ENCODE data around the gene ATP5MC2. TPM values are rescaled to one million over a fixed set of nuclear protein-coding genes. Genes with fewer than 3 reads are reported as not detected.
"Not testable (repeated sequence)": the region's sequence is repeated elsewhere in the genome, so short reads cannot be mapped to it uniquely, and the experiment has no call there.

The ATP5MC2 gene
- total RNA-seq, 4 donors from 2014 or later, result 181 to 334 (median 259) TPM

DNA sequence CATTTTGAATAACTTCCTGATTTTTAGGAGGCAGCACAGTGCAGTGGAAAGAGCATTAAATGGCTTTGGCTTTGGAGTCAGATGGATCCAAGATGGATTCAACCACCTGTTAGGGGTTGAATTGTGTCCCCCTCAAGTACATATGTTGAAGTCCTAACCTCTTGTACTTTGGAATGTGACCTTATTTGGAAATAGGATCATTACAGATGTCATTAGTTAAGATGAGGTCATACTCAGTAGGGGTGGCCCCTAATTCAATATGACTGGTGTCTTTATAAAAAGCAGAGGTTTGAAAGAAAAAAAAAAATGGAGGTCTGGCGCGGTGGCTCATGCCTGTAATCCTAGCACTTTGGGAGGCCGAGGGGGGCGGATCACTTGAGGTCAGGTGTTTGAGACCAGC lies 18.8 kb downstream of the ATP5MC2 start:
- WGBS, 2 donors, result 93 to 99% methylated on average over 4 of the region's 4 CpGs
- H3K9me3 ChIP-seq, result no peaks in the 10 kb centered on the region

DNA sequence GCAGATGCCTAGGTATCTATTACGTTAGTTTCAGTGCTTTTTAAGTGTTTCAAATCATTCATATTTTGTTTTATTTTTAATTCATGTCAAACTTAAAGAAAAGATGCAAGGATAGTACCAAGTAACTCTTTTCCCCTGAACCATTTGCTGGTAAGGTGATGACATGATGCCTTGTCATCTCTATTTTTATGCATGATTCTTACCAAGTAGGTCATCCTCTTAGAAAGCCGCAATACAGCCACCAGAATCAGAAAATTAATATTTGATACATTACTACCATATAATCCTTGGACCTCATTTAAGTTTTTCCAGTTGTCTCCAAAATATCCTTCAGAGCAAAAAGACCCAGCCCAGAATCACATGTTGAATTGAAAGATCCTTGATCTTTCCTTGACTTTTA lies 22.3 kb downstream of the ATP5MC2 start:
- TF ChIP-seq POLR2A (IDR thresholded peaks at IDR 0.05), result no peak
- TF ChIP-seq, protein P1, sequence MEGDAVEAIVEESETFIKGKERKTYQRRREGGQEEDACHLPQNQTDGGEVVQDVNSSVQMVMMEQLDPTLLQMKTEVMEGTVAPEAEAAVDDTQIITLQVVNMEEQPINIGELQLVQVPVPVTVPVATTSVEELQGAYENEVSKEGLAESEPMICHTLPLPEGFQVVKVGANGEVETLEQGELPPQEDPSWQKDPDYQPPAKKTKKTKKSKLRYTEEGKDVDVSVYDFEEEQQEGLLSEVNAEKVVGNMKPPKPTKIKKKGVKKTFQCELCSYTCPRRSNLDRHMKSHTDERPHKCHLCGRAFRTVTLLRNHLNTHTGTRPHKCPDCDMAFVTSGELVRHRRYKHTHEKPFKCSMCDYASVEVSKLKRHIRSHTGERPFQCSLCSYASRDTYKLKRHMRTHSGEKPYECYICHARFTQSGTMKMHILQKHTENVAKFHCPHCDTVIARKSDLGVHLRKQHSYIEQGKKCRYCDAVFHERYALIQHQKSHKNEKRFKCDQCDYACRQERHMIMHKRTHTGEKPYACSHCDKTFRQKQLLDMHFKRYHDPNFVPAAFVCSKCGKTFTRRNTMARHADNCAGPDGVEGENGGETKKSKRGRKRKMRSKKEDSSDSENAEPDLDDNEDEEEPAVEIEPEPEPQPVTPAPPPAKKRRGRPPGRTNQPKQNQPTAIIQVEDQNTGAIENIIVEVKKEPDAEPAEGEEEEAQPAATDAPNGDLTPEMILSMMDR (IDR thresholded peaks at IDR 0.05), result no peak
- H3K27ac ChIP-seq, result no peak overlapping the region
- 97 to 99% methylated on average over 2 of the region's 2 CpGs for WGBS, 2 donors
- no peak for DNase-seq
- no peaks in the 10 kb centered on the region for H3K27me3 ChIP-seq
- H3K36me3 ChIP-seq, result no peaks in the 10 kb centered on the region
- intact Hi-C loops (cut with DNase I), result no loop called here
- H3K9me3 ChIP-seq, result no peaks in the 10 kb centered on the region
- peaks cover 5 to 9% of the 10 kb centered on the region in 2 donors for H3K4me1 ChIP-seq
- no peak overlapping the region for H3K4me3 ChIP-seq (replicated peaks in 1 of 3)

More for the DNA sequence above, 18.8 kb downstream of the ATP5MC2 start:
- TF ChIP-seq, protein P1 (IDR thresholded peaks at IDR 0.05), result no peak
- TF ChIP-seq POLR2A (IDR thresholded peaks at IDR 0.05), result no peak
- Histone ChIP-seq H3K27me3 (no peaks in the 10 kb centered on the region), H3K27ac (no peak overlapping the region), H3K4me3 (replicated peaks in 1 of 3) (no peak overlapping the region), H3K36me3 (no peaks in the 10 kb centered on the region), H3K4me1 (peaks cover 21 to 28% of the 10 kb centered on the region in 2 donors)
- intact Hi-C loops (cut with DNase I), result no loop called here
- no peak for DNase-seq

DNA sequence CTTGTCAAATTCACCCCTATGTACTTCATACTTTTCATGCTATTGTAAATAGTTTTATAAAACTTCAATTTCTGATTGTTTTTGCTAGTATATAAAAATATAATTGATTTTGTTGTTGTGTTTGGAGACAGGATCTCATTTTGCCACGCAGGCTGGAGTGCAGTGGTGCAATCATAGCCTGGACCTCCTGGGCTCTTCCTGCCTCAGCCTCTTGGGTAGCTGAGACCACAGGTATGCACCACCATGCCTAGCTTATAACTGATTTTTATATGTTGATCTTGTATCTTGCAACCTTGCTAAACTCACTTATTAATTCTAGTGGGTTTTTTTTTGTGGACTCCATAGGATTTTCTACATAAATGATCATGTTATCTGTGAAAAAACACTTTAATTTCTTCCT lies 23.5 kb downstream of the ATP5MC2 start:
- Histone ChIP-seq H3K9me3 (no peaks in the 10 kb centered on the region), H3K4me1 (no peaks in the 10 kb centered on the region), H3K36me3 (no peaks in the 10 kb centered on the region), H3K27ac (no peak overlapping the region), H3K27me3 (no peaks in the 10 kb centered on the region), H3K4me3 (replicated peaks in 1 of 3) (no peak overlapping the region)
- WGBS, 2 donors, result 79 to 88% methylated on average over 1 of the region's 1 CpG
- DNase-seq, result no peak
- TF ChIP-seq, protein P1 (IDR thresholded peaks at IDR 0.05), result no peak
- no peak for TF ChIP-seq POLR2A (IDR thresholded peaks at IDR 0.05)
- intact Hi-C loops (cut with DNase I), result no loop called here

DNA sequence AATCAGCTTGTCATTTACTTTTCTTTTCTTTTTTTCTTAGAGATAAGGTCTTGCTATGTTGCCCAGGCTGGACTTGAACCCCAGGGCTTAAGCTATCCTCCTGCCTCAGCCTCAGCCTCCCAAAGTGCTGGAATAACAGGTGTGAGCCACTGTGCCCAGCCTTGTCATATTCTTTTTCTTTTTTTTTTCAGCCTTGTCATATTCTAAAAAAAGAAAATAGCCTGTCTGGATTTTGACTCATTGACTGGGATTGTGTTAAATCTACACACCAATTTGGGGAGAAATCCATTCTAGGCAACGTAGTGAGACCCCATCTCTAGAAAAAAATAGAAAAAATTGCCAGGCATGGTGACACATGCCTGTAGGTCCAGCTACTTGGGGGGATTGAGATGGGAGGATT lies 24.1 kb downstream of the ATP5MC2 start:
- H3K27ac ChIP-seq, result no peak overlapping the region
- no peaks in the 10 kb centered on the region for H3K36me3 ChIP-seq
- H3K9me3 ChIP-seq, result no peaks in the 10 kb centered on the region
- H3K4me3 ChIP-seq (replicated peaks in 1 of 3), result no peak overlapping the region
- intact Hi-C loops (cut with DNase I), result no loop called here
- no peaks in the 10 kb centered on the region for H3K27me3 ChIP-seq
- TF ChIP-seq, protein P1 (IDR thresholded peaks at IDR 0.05), result no peak
- WGBS, 2 donors, result 77 to 79% methylated on average over 1 of the region's 1 CpG
- DNase-seq, result no peak
- no peaks in the 10 kb centered on the region for H3K4me1 ChIP-seq

DNA sequence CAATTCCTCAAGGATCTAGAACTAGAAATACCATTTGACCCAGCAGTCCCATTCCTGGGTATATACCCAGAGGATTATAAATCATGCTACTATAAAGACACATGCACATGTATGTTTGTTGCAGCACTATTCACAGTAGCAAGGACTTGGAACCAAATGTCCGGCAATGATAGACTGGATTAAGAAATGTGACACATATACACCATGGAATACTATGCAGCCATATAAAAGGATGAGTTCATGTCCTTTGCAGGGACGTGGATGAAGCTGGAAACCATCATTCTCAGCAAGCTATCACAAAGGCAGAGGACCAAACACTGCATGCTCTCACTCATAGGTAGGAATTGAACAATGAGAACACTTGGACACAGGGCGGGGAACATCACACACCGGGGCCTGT lies 29.6 kb downstream of the ATP5MC2 start:
- H3K4me3 ChIP-seq (replicated peaks in 1 of 3); DNase-seq; H3K36me3 ChIP-seq; H3K4me1 ChIP-seq; H3K9me3 ChIP-seq; H3K27me3 ChIP-seq; intact Hi-C loops (cut with DNase I); H3K27ac ChIP-seq: not testable (repeated sequence)
- 81 to 85% methylated on average over 4 of the region's 4 CpGs for WGBS, 2 donors

DNA sequence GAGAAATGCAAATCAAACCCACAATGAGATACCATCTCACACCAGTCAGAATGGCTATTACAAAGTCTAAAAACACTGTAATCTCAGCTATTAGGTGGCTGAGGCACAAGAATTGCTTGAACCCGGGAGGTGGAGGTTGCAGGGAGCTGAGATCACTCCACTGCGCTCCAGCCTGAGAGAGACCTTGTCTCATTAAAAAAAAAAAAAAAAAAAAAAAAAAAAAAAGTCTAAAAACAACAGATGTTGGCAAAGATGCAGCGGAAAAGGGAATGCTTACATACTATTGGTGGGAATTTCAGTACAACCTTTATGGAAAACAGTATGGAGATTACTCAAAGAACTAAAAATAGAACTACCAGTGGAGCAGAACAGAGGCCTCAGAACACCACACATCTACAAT lies 30.7 kb downstream of the ATP5MC2 start:
- DNase-seq, result no peak
- Histone ChIP-seq H3K27me3 (no peaks in the 10 kb centered on the region), H3K9me3 (no peaks in the 10 kb centered on the region), H3K36me3 (no peaks in the 10 kb centered on the region), H3K27ac (no peak overlapping the region), H3K4me1 (no peaks in the 10 kb centered on the region), H3K4me3 (replicated peaks in 1 of 3) (no peak overlapping the region)
- TF ChIP-seq, protein P1 (IDR thresholded peaks at IDR 0.05), result no peak
- TF ChIP-seq POLR2A (IDR thresholded peaks at IDR 0.05), result no peak
- intact Hi-C loops (cut with DNase I), result no loop called here
- WGBS, 2 donors, result 66 to 76% methylated on average over 3 of the region's 3 CpGs

Data from thyroid gland (tissue), 4 donors.